Coronary artery (tissue), 2 donors: ENCODE data around the gene PKD1L1.

Experiments
- DNase-seq: peaks from one replicate; pipeline ENCODE4 v3.0.0-alpha.2; 2017; ENCODE audit warnings: low spot score
- H3K27ac ChIP-seq, 2 donors: fragments of 200-600 bp; sonication (generic); one replicate each; pipeline ENCODE4 v1.5.1; 2016 to 2019
- H3K4me3 ChIP-seq: fragments of 200-600 bp; sonication (generic); 2 replicates; pipeline ENCODE4 v1.5.1; 2016; ENCODE audit warnings: mild to moderate bottlenecking, moderate library complexity
- TF ChIP-seq, protein P1 (sequence below): fragments of 200-600 bp; sonication (generic); IDR thresholded peaks from one replicate; pipeline ENCODE4 v1.5.1; 2019; ENCODE audit warnings: antibody characterized with exemption

PKD1L1 gene

DNA sequence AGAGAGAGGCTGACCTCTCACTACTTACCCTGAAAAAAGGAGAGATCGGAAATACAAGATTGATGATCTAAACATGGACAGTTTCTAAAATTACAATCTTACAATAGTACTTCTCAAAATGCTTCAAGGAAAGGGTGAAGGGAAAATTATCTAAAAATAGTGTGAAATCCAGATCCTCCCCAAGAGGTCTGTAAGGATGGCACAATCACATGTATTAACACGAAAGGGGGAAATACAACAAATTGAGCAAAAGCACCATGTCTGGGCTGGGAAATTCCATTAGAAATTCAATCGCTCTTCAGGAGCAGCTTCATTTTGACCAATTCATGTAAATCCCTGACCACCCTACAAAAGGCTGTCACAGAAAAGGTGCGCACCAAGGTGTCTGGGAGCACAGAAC is 67.0 kb downstream of the PKD1L1 start:
- no peak overlapping the region for H3K4me3 ChIP-seq
- TF ChIP-seq, protein P1, sequence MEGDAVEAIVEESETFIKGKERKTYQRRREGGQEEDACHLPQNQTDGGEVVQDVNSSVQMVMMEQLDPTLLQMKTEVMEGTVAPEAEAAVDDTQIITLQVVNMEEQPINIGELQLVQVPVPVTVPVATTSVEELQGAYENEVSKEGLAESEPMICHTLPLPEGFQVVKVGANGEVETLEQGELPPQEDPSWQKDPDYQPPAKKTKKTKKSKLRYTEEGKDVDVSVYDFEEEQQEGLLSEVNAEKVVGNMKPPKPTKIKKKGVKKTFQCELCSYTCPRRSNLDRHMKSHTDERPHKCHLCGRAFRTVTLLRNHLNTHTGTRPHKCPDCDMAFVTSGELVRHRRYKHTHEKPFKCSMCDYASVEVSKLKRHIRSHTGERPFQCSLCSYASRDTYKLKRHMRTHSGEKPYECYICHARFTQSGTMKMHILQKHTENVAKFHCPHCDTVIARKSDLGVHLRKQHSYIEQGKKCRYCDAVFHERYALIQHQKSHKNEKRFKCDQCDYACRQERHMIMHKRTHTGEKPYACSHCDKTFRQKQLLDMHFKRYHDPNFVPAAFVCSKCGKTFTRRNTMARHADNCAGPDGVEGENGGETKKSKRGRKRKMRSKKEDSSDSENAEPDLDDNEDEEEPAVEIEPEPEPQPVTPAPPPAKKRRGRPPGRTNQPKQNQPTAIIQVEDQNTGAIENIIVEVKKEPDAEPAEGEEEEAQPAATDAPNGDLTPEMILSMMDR = no peak
- H3K27ac ChIP-seq = no peak overlapping the region
- no peak for DNase-seq

- Histone ChIP-seq H3K4me3 (no peak overlapping the region), H3K27ac (no peak overlapping the region)
- DNase-seq = no peak
- TF ChIP-seq, protein P1 = no peak
Observed at GRCh38 chr7:47878662-47879061, 69.6 kb downstream of the PKD1L1 start.

- Histone ChIP-seq H3K27ac (no peak overlapping the region), H3K4me3 (no peak overlapping the region)
- DNase-seq = no peak
- TF ChIP-seq, protein P1 = no peak
Observed at GRCh38 chr7:47877336-47877735, 70.9 kb downstream of the PKD1L1 start.

- Histone ChIP-seq H3K4me3 (no peak overlapping the region), H3K27ac (no peak overlapping the region)
- TF ChIP-seq, protein P1 = no peak
- DNase-seq = no peak
Observed at GRCh38 chr7:47875998-47876744, 72.1 kb downstream of the PKD1L1 start.

DNA sequence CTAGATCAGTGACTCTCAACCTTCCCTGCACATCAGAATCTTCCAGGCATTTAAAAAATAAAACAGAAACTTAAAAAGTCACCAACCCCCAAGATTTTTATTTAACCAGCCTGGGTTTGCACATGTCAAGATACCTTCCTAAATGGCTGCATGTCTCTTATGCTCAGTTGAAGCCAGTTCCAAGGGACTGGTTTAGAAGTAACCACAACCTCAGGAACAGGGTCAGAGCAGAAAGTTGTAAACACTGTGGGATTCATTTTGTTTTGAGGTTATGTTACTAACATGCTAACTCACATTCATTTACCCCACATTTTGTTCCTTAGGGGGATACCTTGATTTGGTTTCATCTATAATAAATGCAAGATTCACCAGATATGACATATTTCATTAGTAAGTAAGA is 72.9 kb downstream of the PKD1L1 start:
- H3K27ac ChIP-seq = no peak overlapping the region
- no peak for DNase-seq
- no peak overlapping the region for H3K4me3 ChIP-seq
- TF ChIP-seq, protein P1 = no peak

DNA sequence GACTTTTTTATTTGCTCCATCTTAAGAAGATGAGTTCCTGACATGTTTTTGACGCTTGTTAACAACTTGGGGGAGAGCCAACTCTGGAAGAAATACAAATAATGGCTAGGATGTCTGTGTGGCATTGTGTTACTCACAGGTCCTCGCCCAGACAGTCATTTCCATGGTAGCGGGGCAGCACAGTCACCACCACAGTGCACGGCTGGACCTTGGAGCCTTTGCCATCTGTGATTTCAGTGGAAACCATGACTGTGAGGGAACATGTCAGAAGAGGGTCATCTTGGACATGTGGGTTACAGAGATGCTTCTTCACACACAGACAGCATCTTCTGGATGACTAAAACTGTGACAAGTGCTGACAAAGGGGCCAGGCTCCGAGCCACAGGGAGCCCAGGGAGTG is 74.5 kb downstream of the PKD1L1 start:
- Histone ChIP-seq H3K4me3 (no peak overlapping the region), H3K27ac (no peak overlapping the region)
- TF ChIP-seq, protein P1 = no peak
- no peak for DNase-seq

DNA sequence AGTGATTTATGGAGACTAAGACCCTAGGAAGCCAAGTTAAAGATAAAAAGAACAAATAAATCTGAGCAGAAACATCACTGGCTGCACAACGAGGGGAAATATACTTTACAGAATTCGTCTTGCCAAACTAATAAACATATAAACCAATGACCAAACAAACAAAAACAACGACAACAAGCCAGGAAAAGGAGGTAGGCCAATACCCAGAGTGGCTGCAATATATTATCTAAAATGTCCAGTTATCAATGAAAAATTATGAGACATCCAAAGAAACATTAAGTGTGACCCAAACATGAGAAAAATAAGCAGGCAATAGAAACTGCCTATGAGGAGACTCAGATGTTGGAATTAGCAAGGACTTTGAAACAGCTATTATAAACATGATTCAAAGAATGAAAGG is 81.0 kb downstream of the PKD1L1 start:
- DNase-seq = no peak
- TF ChIP-seq, protein P1 = no peak

More for the DNA sequence above, 81.0 kb downstream of the PKD1L1 start:
- Histone ChIP-seq H3K27ac (no peak overlapping the region), H3K4me3 (no peak overlapping the region)
